Subcutaneous adipose tissue (tissue), 4 donors: ENCODE results near the gene GM2A. TPM values are rescaled to one million over a fixed set of nuclear protein-coding genes. Genes with fewer than 3 reads are reported as not detected.

ENCODE experiments used
- CTCF ChIP-seq: fragments of 450-650 bp; IDR thresholded peaks from one replicate; pipeline ENCODE4 v1.5.1; 2016; ENCODE audit warnings: low read depth, mild to moderate bottlenecking, control low read depth, antibody characterized with exemption, moderate library complexity
- total RNA-seq, 4 donors: library from RNA; depleted of rRNA; stranded (reverse); fragments of >200 nt; gene quantifications; one replicate each; pipeline ENCODE4 v1.1.0, GENCODE V29; 2016

Gene GM2A
- 100 to 1,000 TPM in 1 of 4 donors, 10 to 100 TPM in 3; 22.6 to 159 (median 34.0) TPM for total RNA-seq

GRCh38 chr5:151252762-151253604 is at the start of gene GM2A:
Gene GM2A, plus strand, starts transcription at chr5:151253185. Its CDS starts 32 bp downstream, at chr5:151253217.
- TF ChIP-seq CTCF, result no peak

GRCh38 chr5:151204051-151204450 is 48.9 kb upstream of the GM2A start:
- TF ChIP-seq CTCF, result no peak

- TF ChIP-seq CTCF, result no peak
These were observed 47.6 kb upstream of the GM2A start for GRCh38 chr5:151205411-151205810.

- TF ChIP-seq CTCF, result no peak
These were observed 44.5 kb upstream of the GM2A start for GRCh38 chr5:151208481-151208914.

- no peak for TF ChIP-seq CTCF
These were observed 40.6 kb upstream of the GM2A start for GRCh38 chr5:151212406-151212798.

- TF ChIP-seq CTCF, result no peak
These were observed 39.0 kb upstream of the GM2A start for GRCh38 chr5:151213803-151214613.
